ENCODE measurements around the gene DAB2IP.

GRCh38 chr9:121637713-121638220, 13.7 kb upstream of the DAB2IP start:
- no peak for TF ChIP-seq CTCF (IDR thresholded peaks at IDR 0.05; ENCODE audit: insufficient read depth, low read depth, low read length)
- TF ChIP-seq EZH2 (IDR thresholded peaks at IDR 0.05; ENCODE audit: insufficient read depth, low read length): no peak
